ENCODE measurements around the gene SLC44A3.

The SLC44A3 gene

GRCh38 chr1:94912263-94913184 lies 92.4 kb downstream of the SLC44A3 start:
- Histone ChIP-seq H3K4me3 (ENCODE audit: low read depth in 1 of 2, low read length in 2 of 2) (peak overlapping the region in 1 of 2 donors; percentile 20), H3K4me1 (ENCODE audit: control insufficient read depth in 1 of 2, insufficient read depth in 2 of 2, low read length in 2 of 2) (peaks cover 13 to 43% of the 10 kb centered on the region in 2 donors), H3K27ac (ENCODE audit: low read length) (peak overlapping the region; percentile 40), H3K36me3 (ENCODE audit: control insufficient read depth in 1 of 2, insufficient read depth in 2 of 2, low read length in 2 of 2) (peaks cover 0 to 6% of the 10 kb centered on the region in 2 donors), H3K9me3 (ENCODE audit: control insufficient read depth in 1 of 2, low read length in 2 of 2) (no peaks in the 10 kb centered on the region), H3K27me3 (ENCODE audit: low read depth, low read length) (no peaks in the 10 kb centered on the region)

- no peaks in the 10 kb centered on the region for H3K9me3 ChIP-seq (ENCODE audit: control insufficient read depth in 1 of 2, low read length in 2 of 2)
- no peaks in the 10 kb centered on the region for H3K36me3 ChIP-seq (ENCODE audit: control insufficient read depth in 1 of 2, insufficient read depth in 2 of 2, low read length in 2 of 2)
- no peak overlapping the region for H3K4me3 ChIP-seq (ENCODE audit: low read depth in 1 of 2, low read length in 2 of 2)
- H3K4me1 ChIP-seq (ENCODE audit: control insufficient read depth in 1 of 2, insufficient read depth in 2 of 2, low read length in 2 of 2), result peaks cover 15 to 55% of the 10 kb centered on the region in 2 donors
- H3K27me3 ChIP-seq (ENCODE audit: low read depth, low read length), result no peaks in the 10 kb centered on the region
- H3K27ac ChIP-seq (ENCODE audit: low read length), result no peak overlapping the region
These were observed 97.1 kb downstream of the SLC44A3 start for GRCh38 chr1:94917251-94917650.

- Histone ChIP-seq H3K27ac (ENCODE audit: low read length) (peak overlapping the region; percentile 5), H3K4me1 (ENCODE audit: control insufficient read depth in 1 of 2, insufficient read depth in 2 of 2, low read length in 2 of 2) (peaks cover 4 to 47% of the 10 kb centered on the region in 2 donors), H3K4me3 (ENCODE audit: low read depth in 1 of 2, low read length in 2 of 2) (peak overlapping the region in 1 of 2 donors; percentile 44), H3K27me3 (ENCODE audit: low read depth, low read length) (no peaks in the 10 kb centered on the region), H3K36me3 (ENCODE audit: control insufficient read depth in 1 of 2, insufficient read depth in 2 of 2, low read length in 2 of 2) (no peaks in the 10 kb centered on the region), H3K9me3 (ENCODE audit: control insufficient read depth in 1 of 2, low read length in 2 of 2) (no peaks in the 10 kb centered on the region)
These were observed 99.3 kb downstream of the SLC44A3 start for GRCh38 chr1:94919241-94920030.

GRCh38 chr1:94920061-94920460 lies 99.9 kb downstream of the SLC44A3 start:
- peak overlapping the region in 1 of 2 donors; percentile 44 for H3K4me3 ChIP-seq (ENCODE audit: low read depth in 1 of 2, low read length in 2 of 2)
- peaks cover 4 to 51% of the 10 kb centered on the region in 2 donors for H3K4me1 ChIP-seq (ENCODE audit: control insufficient read depth in 1 of 2, insufficient read depth in 2 of 2, low read length in 2 of 2)
- no peaks in the 10 kb centered on the region for H3K9me3 ChIP-seq (ENCODE audit: control insufficient read depth in 1 of 2, low read length in 2 of 2)
- peak overlapping the region; percentile 5 for H3K27ac ChIP-seq (ENCODE audit: low read length)
- no peaks in the 10 kb centered on the region for H3K36me3 ChIP-seq (ENCODE audit: control insufficient read depth in 1 of 2, insufficient read depth in 2 of 2, low read length in 2 of 2)
- peaks cover 3% of the 10 kb centered on the region for H3K27me3 ChIP-seq (ENCODE audit: low read depth, low read length)

GRCh38 chr1:94921977-94922376 lies 101.8 kb downstream of the SLC44A3 start:
- Histone ChIP-seq H3K4me3 (ENCODE audit: low read depth in 1 of 2, low read length in 2 of 2) (peak overlapping the region in 1 of 2 donors; percentile 53), H3K4me1 (ENCODE audit: control insufficient read depth in 1 of 2, insufficient read depth in 2 of 2, low read length in 2 of 2) (peaks cover 4 to 51% of the 10 kb centered on the region in 2 donors), H3K27me3 (ENCODE audit: low read depth, low read length) (peaks cover 5% of the 10 kb centered on the region), H3K9me3 (ENCODE audit: control insufficient read depth in 1 of 2, low read length in 2 of 2) (no peaks in the 10 kb centered on the region), H3K36me3 (ENCODE audit: control insufficient read depth in 1 of 2, insufficient read depth in 2 of 2, low read length in 2 of 2) (peaks cover 0 to 11% of the 10 kb centered on the region in 2 donors), H3K27ac (ENCODE audit: low read length) (peak overlapping the region; percentile 99)

- Histone ChIP-seq H3K27ac (ENCODE audit: low read length) (peak overlapping the region; percentile 99), H3K4me3 (ENCODE audit: low read depth in 1 of 2, low read length in 2 of 2) (peak overlapping the region; percentile 35 to 53), H3K4me1 (ENCODE audit: control insufficient read depth in 1 of 2, insufficient read depth in 2 of 2, low read length in 2 of 2) (peaks cover 4 to 45% of the 10 kb centered on the region in 2 donors)
These were observed 102.7 kb downstream of the SLC44A3 start for GRCh38 chr1:94922761-94923331.

GRCh38 chr1:94925004-94925403 lies 104.8 kb downstream of the SLC44A3 start:
- peak overlapping the region; percentile 99 for H3K27ac ChIP-seq (ENCODE audit: low read length)
- peaks cover 0 to 11% of the 10 kb centered on the region in 2 donors for H3K36me3 ChIP-seq (ENCODE audit: control insufficient read depth in 1 of 2, insufficient read depth in 2 of 2, low read length in 2 of 2)
- peaks cover 4 to 38% of the 10 kb centered on the region in 2 donors for H3K4me1 ChIP-seq (ENCODE audit: control insufficient read depth in 1 of 2, insufficient read depth in 2 of 2, low read length in 2 of 2)
- H3K4me3 ChIP-seq (ENCODE audit: low read depth in 1 of 2, low read length in 2 of 2), result peak overlapping the region; percentile 82 to 96
- H3K9me3 ChIP-seq (ENCODE audit: control insufficient read depth in 1 of 2, low read length in 2 of 2), result no peaks in the 10 kb centered on the region
- peaks cover 5% of the 10 kb centered on the region for H3K27me3 ChIP-seq (ENCODE audit: low read depth, low read length)

More at GRCh38 chr1:94922761-94923331, 102.7 kb downstream of the SLC44A3 start:
- Histone ChIP-seq H3K9me3 (ENCODE audit: control insufficient read depth in 1 of 2, low read length in 2 of 2) (no peaks in the 10 kb centered on the region), H3K36me3 (ENCODE audit: control insufficient read depth in 1 of 2, insufficient read depth in 2 of 2, low read length in 2 of 2) (peaks cover 0 to 11% of the 10 kb centered on the region in 2 donors), H3K27me3 (ENCODE audit: low read depth, low read length) (peaks cover 5% of the 10 kb centered on the region)

- Histone ChIP-seq H3K27me3 (ENCODE audit: low read depth, low read length) (peaks cover 5% of the 10 kb centered on the region), H3K4me3 (ENCODE audit: low read depth in 1 of 2, low read length in 2 of 2) (peak overlapping the region; percentile 82 to 96), H3K4me1 (ENCODE audit: control insufficient read depth in 1 of 2, insufficient read depth in 2 of 2, low read length in 2 of 2) (peaks cover 4 to 37% of the 10 kb centered on the region in 2 donors), H3K36me3 (ENCODE audit: control insufficient read depth in 1 of 2, insufficient read depth in 2 of 2, low read length in 2 of 2) (peaks cover 0 to 11% of the 10 kb centered on the region in 2 donors), H3K27ac (ENCODE audit: low read length) (peak overlapping the region; percentile 99), H3K9me3 (ENCODE audit: control insufficient read depth in 1 of 2, low read length in 2 of 2) (no peaks in the 10 kb centered on the region)
These were observed 105.5 kb downstream of the SLC44A3 start for GRCh38 chr1:94925561-94926125.

- H3K27me3 ChIP-seq (ENCODE audit: low read depth, low read length), result peaks cover 5% of the 10 kb centered on the region
- H3K36me3 ChIP-seq (ENCODE audit: control insufficient read depth in 1 of 2, insufficient read depth in 2 of 2, low read length in 2 of 2), result peaks cover 0 to 11% of the 10 kb centered on the region in 2 donors
- H3K4me3 ChIP-seq (ENCODE audit: low read depth in 1 of 2, low read length in 2 of 2), result peak overlapping the region; percentile 82 to 96
- H3K9me3 ChIP-seq (ENCODE audit: control insufficient read depth in 1 of 2, low read length in 2 of 2), result no peaks in the 10 kb centered on the region
- peak overlapping the region; percentile 99 for H3K27ac ChIP-seq (ENCODE audit: low read length)
- H3K4me1 ChIP-seq (ENCODE audit: control insufficient read depth in 1 of 2, insufficient read depth in 2 of 2, low read length in 2 of 2), result peaks cover 6 to 30% of the 10 kb centered on the region in 2 donors
These were observed 106.2 kb downstream of the SLC44A3 start for GRCh38 chr1:94926126-94926914.

- H3K27me3 ChIP-seq (ENCODE audit: low read depth, low read length), result peaks cover 5% of the 10 kb centered on the region
- H3K36me3 ChIP-seq (ENCODE audit: control insufficient read depth in 1 of 2, insufficient read depth in 2 of 2, low read length in 2 of 2), result peaks cover 0 to 11% of the 10 kb centered on the region in 2 donors
- H3K4me1 ChIP-seq (ENCODE audit: control insufficient read depth in 1 of 2, insufficient read depth in 2 of 2, low read length in 2 of 2), result peaks cover 4 to 24% of the 10 kb centered on the region in 2 donors
- H3K9me3 ChIP-seq (ENCODE audit: control insufficient read depth in 1 of 2, low read length in 2 of 2), result no peaks in the 10 kb centered on the region
- H3K27ac ChIP-seq (ENCODE audit: low read length), result peak within 1 kb of the TSS; percentile 99
- H3K4me3 ChIP-seq (ENCODE audit: low read depth in 1 of 2, low read length in 2 of 2), result peak within 1 kb of the TSS; percentile 82 to 96
These were observed 106.8 kb downstream of the SLC44A3 start, which contains the start of gene CNN3 for GRCh38 chr1:94926915-94927404. CNN3 (minus strand) TSS chr1:94927110; CDS start chr1:94926894, 216 bp downstream.

Measured in muscle layer of duodenum (tissue), 2 donors.